T-helper 17 cell (primary cell): ENCODE measurements around the gene HES5. TPM values are rescaled to one million over a fixed set of nuclear protein-coding genes. Genes with fewer than 3 reads are reported as not detected.

ENCODE experiments used
- ATAC-seq: fragments of 150-1000 bp; cut with Tn5 transposase; 2 replicates; pipeline ENCODE4 v1.10.0; 2021; ENCODE audit warnings: mild to moderate bottlenecking, moderate library complexity
- DNase-seq, 3 donors: peaks; one replicate each; pipeline versions ENCODE4 v3.0.0 to v3.0.0-alpha.2; 2020 to 2021
- H3K9me3 ChIP-seq: one replicate; pipeline ENCODE4 v1.7.0; 2013; ENCODE audit warnings: low read length, mild to moderate bottlenecking; ENCODE audit not compliant: control insufficient read depth, poor library complexity, severe bottlenecking
- H3K27ac Mint-ChIP-seq: one replicate; pipeline ENCODE4 v1.8.0; 2022; ENCODE audit warnings: mild to moderate bottlenecking, moderate library complexity, mixed read lengths
- H3K27me3 Mint-ChIP-seq: one replicate; pipeline ENCODE4 v1.8.0; 2022; ENCODE audit warnings: mixed read lengths
- H3K36me3 Mint-ChIP-seq: one replicate; pipeline ENCODE4 v1.8.0; 2022; ENCODE audit warnings: low read depth, mixed read lengths
- H3K4me1 Mint-ChIP-seq: one replicate; pipeline ENCODE4 v1.8.0; 2022; ENCODE audit warnings: mild to moderate bottlenecking, mixed read lengths
- H3K4me3 Mint-ChIP-seq: one replicate; pipeline ENCODE4 v1.8.0; 2022; ENCODE audit warnings: mild to moderate bottlenecking, moderate library complexity, mixed read lengths
- total RNA-seq, 4 donors: library from RNA in 2 of 4; stranded (reverse) in 2 of 4; gene quantifications; one replicate each; pipeline ENCODE4 v1.2.3 and lab custom pipeline; 2022 to 2026

The HES5 gene
- total RNA-seq, 2 donors from 2014 or later = not detected

- H3K9me3 ChIP-seq = no peaks in the 10 kb centered on the region
- H3K27ac Mint-ChIP-seq = no peak overlapping the region
- no peak overlapping the region for H3K4me3 Mint-ChIP-seq
- peaks cover 4% of the 10 kb centered on the region for H3K4me1 Mint-ChIP-seq
- no peaks in the 10 kb centered on the region for H3K27me3 Mint-ChIP-seq
- peak; percentile 62 for ATAC-seq
- no peak for DNase-seq
- no peaks in the 10 kb centered on the region for H3K36me3 Mint-ChIP-seq
These were observed 9.3 kb upstream of the HES5 start for GRCh38 chr1:2539312-2539907.

- H3K36me3 Mint-ChIP-seq = no peaks in the 10 kb centered on the region
- no peaks in the 10 kb centered on the region for H3K9me3 ChIP-seq
- no peak overlapping the region for H3K4me3 Mint-ChIP-seq
- ATAC-seq = no peak
- H3K27ac Mint-ChIP-seq = no peak overlapping the region
- no peaks in the 10 kb centered on the region for H3K27me3 Mint-ChIP-seq
- peaks cover 4% of the 10 kb centered on the region for H3K4me1 Mint-ChIP-seq
- no peak for DNase-seq
These were observed 8.8 kb upstream of the HES5 start for GRCh38 chr1:2538872-2539271.

- no peaks in the 10 kb centered on the region for H3K9me3 ChIP-seq
- peaks cover 2% of the 10 kb centered on the region for H3K27me3 Mint-ChIP-seq
- H3K36me3 Mint-ChIP-seq = no peaks in the 10 kb centered on the region
- ATAC-seq (no peak), DNase-seq (no peak)
- H3K4me3 Mint-ChIP-seq = no peak overlapping the region
- peaks cover 4% of the 10 kb centered on the region for H3K4me1 Mint-ChIP-seq
- H3K27ac Mint-ChIP-seq = no peak overlapping the region
These were observed 8.3 kb upstream of the HES5 start for GRCh38 chr1:2538376-2538775.

- no peak for ATAC-seq
- no peaks in the 10 kb centered on the region for H3K9me3 ChIP-seq
- Mint-ChIP-seq H3K36me3 (no peaks in the 10 kb centered on the region), H3K27ac (no peak overlapping the region), H3K4me1 (peaks cover 4% of the 10 kb centered on the region), H3K4me3 (no peak overlapping the region), H3K27me3 (peaks cover 9% of the 10 kb centered on the region)
- no peak for DNase-seq
These were observed 7.7 kb upstream of the HES5 start for GRCh38 chr1:2537784-2538115.

GRCh38 chr1:2535981-2536380 lies 5.9 kb upstream of the HES5 start:
- DNase-seq = no peak

GRCh38 chr1:2535455-2535854 lies 5.4 kb upstream of the HES5 start:
- no peaks in the 10 kb centered on the region for H3K9me3 ChIP-seq

More at GRCh38 chr1:2535981-2536380, 5.9 kb upstream of the HES5 start:
- no peak for ATAC-seq
- Mint-ChIP-seq H3K36me3 (no peaks in the 10 kb centered on the region), H3K27ac (no peak overlapping the region), H3K4me3 (no peak overlapping the region), H3K4me1 (peaks cover 4% of the 10 kb centered on the region), H3K27me3 (peaks cover 16% of the 10 kb centered on the region)
- H3K9me3 ChIP-seq = no peaks in the 10 kb centered on the region

GRCh38 chr1:2534687-2535441 lies 4.8 kb upstream of the HES5 start:
- ATAC-seq = no peak
- no peak overlapping the region for H3K4me3 Mint-ChIP-seq
- no peak for DNase-seq

More at GRCh38 chr1:2535455-2535854, 5.4 kb upstream of the HES5 start:
- Mint-ChIP-seq H3K27me3 (peaks cover 18% of the 10 kb centered on the region), H3K4me1 (peaks cover 4% of the 10 kb centered on the region), H3K36me3 (no peaks in the 10 kb centered on the region), H3K27ac (no peak overlapping the region), H3K4me3 (no peak overlapping the region)
- DNase-seq (no peak), ATAC-seq (no peak)

GRCh38 chr1:2534315-2534686 lies 4.2 kb upstream of the HES5 start:
- DNase-seq (no peak), ATAC-seq (no peak)
- H3K27me3 Mint-ChIP-seq = peaks cover 18% of the 10 kb centered on the region
- H3K36me3 Mint-ChIP-seq = no peaks in the 10 kb centered on the region
- no peak overlapping the region for H3K4me3 Mint-ChIP-seq
- H3K9me3 ChIP-seq = no peaks in the 10 kb centered on the region
- H3K27ac Mint-ChIP-seq = no peak overlapping the region
- peaks cover 4% of the 10 kb centered on the region for H3K4me1 Mint-ChIP-seq

More at GRCh38 chr1:2534687-2535441, 4.8 kb upstream of the HES5 start:
- Mint-ChIP-seq H3K27me3 (peaks cover 18% of the 10 kb centered on the region), H3K27ac (no peak overlapping the region), H3K4me1 (peaks cover 4% of the 10 kb centered on the region), H3K36me3 (no peaks in the 10 kb centered on the region)
- no peaks in the 10 kb centered on the region for H3K9me3 ChIP-seq

GRCh38 chr1:2533365-2533764 lies 3.3 kb upstream of the HES5 start:
- Mint-ChIP-seq H3K36me3 (no peaks in the 10 kb centered on the region), H3K4me3 (no peak overlapping the region), H3K4me1 (peaks cover 8% of the 10 kb centered on the region), H3K27ac (no peak overlapping the region), H3K27me3 (peaks cover 18% of the 10 kb centered on the region)
- ATAC-seq = no peak
- DNase-seq = no peak
- no peaks in the 10 kb centered on the region for H3K9me3 ChIP-seq

GRCh38 chr1:2532485-2533160 lies 2.6 kb upstream of the HES5 start:
- no peak overlapping the region for H3K27ac Mint-ChIP-seq
- H3K4me3 Mint-ChIP-seq = peak overlapping the region; percentile 41
- peaks cover 18% of the 10 kb centered on the region for H3K27me3 Mint-ChIP-seq
- no peaks in the 10 kb centered on the region for H3K36me3 Mint-ChIP-seq
- peaks cover 8% of the 10 kb centered on the region for H3K4me1 Mint-ChIP-seq
- DNase-seq (no peak), ATAC-seq (no peak)
- no peaks in the 10 kb centered on the region for H3K9me3 ChIP-seq

GRCh38 chr1:2530513-2531361 lies 674 bp upstream of the HES5 start:
- Mint-ChIP-seq H3K27ac (no peak overlapping the region), H3K4me1 (peaks cover 11% of the 10 kb centered on the region), H3K4me3 (peak overlapping the region; percentile 60), H3K36me3 (no peaks in the 10 kb centered on the region), H3K27me3 (peaks cover 18% of the 10 kb centered on the region)
- no peaks in the 10 kb centered on the region for H3K9me3 ChIP-seq
- ATAC-seq = no peak
- DNase-seq = no peak

- peak overlapping the region; percentile 84 for H3K4me3 Mint-ChIP-seq
- peaks cover 20% of the 10 kb centered on the region for H3K4me1 Mint-ChIP-seq
- H3K9me3 ChIP-seq = no peaks in the 10 kb centered on the region
- DNase-seq = peak in 1 of 3 donors; percentile 45
- peak overlapping the region; percentile 54 for H3K27ac Mint-ChIP-seq
- no peaks in the 10 kb centered on the region for H3K36me3 Mint-ChIP-seq
- H3K27me3 Mint-ChIP-seq = peaks cover 18% of the 10 kb centered on the region
- ATAC-seq = peak; percentile 17
These were observed 888 bp downstream of the HES5 start for GRCh38 chr1:2528966-2529783.
